ENCODE data around the gene CYP2D6. TPM values are rescaled to one million over a fixed set of nuclear protein-coding genes. Genes with fewer than 3 reads are reported as not detected.
"Not testable (repeated sequence)": the region's sequence is repeated elsewhere in the genome, so short reads cannot be mapped to it uniquely, and the experiment has no call there.

Gene CYP2D6
- total RNA-seq (100 to 1,000 TPM in 1 of 2 donors, 10 to 100 TPM in 1; 23.8 to 236 TPM), polyA plus RNA-seq (100 to 1,000 TPM; 175 to 486 TPM)

DNA sequence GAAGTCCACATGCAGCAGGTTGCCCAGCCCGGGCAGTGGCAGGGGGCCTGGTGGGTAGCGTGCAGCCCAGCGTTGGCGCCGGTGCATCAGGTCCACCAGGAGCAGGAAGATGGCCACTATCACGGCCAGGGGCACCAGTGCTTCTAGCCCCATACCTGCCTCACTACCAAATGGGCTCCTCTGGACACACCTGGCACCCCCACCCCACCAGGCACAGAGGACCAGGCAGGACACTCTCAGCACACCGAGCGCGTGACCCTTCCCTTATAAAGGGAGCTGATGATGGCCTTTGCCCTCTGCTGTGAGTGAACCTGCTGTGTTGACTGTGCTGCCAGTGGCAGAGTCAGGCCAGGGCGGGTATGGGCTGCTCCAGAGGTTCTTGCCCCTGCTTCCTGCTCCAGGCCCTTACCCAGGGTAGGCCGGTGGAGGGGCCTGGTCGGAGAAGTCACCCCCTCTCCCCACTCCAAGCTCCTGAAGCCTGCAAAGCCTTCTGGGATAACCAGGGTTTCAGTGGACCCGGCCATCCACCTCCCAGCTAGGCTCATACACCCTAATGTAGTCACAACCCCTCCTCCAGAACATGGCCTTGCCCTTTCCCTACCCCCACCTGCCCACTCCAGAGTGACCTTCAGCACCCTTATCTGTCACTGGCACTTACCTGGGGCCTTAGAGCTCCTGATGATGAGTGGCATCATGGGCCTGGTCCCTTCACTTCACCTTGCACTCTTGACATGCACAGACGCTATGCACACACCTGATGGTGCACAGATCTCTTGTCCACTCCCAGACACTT, at the start of gene CYP2D6:
TSS of gene CYP2D6 (minus strand) at position 172 of the 793 bp plus-strand sequence. CDS start at position 153, 19 bp downstream.
- TF ChIP-seq SP1 (IDR thresholded peaks at IDR 0.05) (peak; percentile 92), MAX (IDR thresholded peaks at IDR 0.05) (peak; percentile 20), REST (IDR thresholded peaks at IDR 0.05) (peak; percentile 29), NR2F2 (IDR thresholded peaks at IDR 0.05) (peak; percentile 23), FOXA1 (IDR thresholded peaks at IDR 0.05) (peak; percentile 37), FOXA2 (IDR thresholded peaks at IDR 0.05) (peak; percentile 67), TAF1 (conservative IDR thresholded peaks at IDR 0.05) (peak; percentile 72), YY1 (IDR thresholded peaks at IDR 0.05) (peak; percentile 25), HNF4A (conservative IDR thresholded peaks at IDR 0.05) (peak; percentile 76 to 77), RXRA (IDR thresholded peaks at IDR 0.05) (peak; percentile 93)
- TF ChIP-seq, protein P1, sequence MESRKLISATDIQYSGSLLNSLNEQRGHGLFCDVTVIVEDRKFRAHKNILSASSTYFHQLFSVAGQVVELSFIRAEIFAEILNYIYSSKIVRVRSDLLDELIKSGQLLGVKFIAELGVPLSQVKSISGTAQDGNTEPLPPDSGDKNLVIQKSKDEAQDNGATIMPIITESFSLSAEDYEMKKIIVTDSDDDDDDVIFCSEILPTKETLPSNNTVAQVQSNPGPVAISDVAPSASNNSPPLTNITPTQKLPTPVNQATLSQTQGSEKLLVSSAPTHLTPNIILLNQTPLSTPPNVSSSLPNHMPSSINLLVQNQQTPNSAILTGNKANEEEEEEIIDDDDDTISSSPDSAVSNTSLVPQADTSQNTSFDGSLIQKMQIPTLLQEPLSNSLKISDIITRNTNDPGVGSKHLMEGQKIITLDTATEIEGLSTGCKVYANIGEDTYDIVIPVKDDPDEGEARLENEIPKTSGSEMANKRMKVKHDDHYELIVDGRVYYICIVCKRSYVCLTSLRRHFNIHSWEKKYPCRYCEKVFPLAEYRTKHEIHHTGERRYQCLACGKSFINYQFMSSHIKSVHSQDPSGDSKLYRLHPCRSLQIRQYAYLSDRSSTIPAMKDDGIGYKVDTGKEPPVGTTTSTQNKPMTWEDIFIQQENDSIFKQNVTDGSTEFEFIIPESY (IDR thresholded peaks at IDR 0.05): peak; percentile 32
- peak; percentile 51 for DNase-seq (ENCODE audit: low spot score)
- peak within 1 kb of the TSS; percentile 43 to 58 for H3K9ac ChIP-seq (ENCODE audit: low read depth in 1 of 2, low read length in 2 of 2)
- peak within 1 kb of the TSS; percentile 98 to 99 for H3K27ac ChIP-seq (ENCODE audit: low read depth in 1 of 2, low read length in 2 of 2)
- H3K9me3 ChIP-seq (ENCODE audit: control insufficient read depth in 4 of 4, low read length in 3 of 4); H3K27me3 ChIP-seq (ENCODE audit: control insufficient read depth in 4 of 4, insufficient read depth in 4 of 4, low read length in 3 of 4); H3K36me3 ChIP-seq (ENCODE audit: control insufficient read depth in 4 of 4, insufficient read depth in 3 of 4, low read depth in 1 of 4, low read length in 3 of 4): not testable (repeated sequence)
- 43% methylated on average over 13 of the region's 14 CpGs for WGBS
- peak within 1 kb of the TSS; percentile 65 to 85 (median 75) for H3K4me3 ChIP-seq (ENCODE audit: low read depth in 1 of 3, low read length in 3 of 3)
- H3K4me1 ChIP-seq (ENCODE audit: control insufficient read depth in 4 of 4, insufficient read depth in 4 of 4, low read length in 3 of 4): peaks cover 15 to 34% (median 25%) of the 10 kb centered on the region in 4 donors

GRCh38 chr22:42179616-42180015, 49.0 kb upstream of the CYP2D6 start:
- Histone ChIP-seq H3K9ac (ENCODE audit: low read depth in 1 of 2, low read length in 2 of 2) (no peak overlapping the region), H3K27ac (ENCODE audit: low read depth in 1 of 2, low read length in 2 of 2) (no peak overlapping the region), H3K4me3 (ENCODE audit: low read depth in 1 of 3, low read length in 3 of 3) (no peak overlapping the region), H3K36me3 (ENCODE audit: control insufficient read depth in 4 of 4, insufficient read depth in 3 of 4, low read depth in 1 of 4, low read length in 3 of 4) (peaks cover 0 to 2% (median 0%) of the 10 kb centered on the region in 4 donors), H3K4me1 (ENCODE audit: control insufficient read depth in 4 of 4, insufficient read depth in 4 of 4, low read length in 3 of 4) (peaks cover 0 to 9% (median 2%) of the 10 kb centered on the region in 4 donors), H3K27me3 (ENCODE audit: control insufficient read depth in 4 of 4, insufficient read depth in 4 of 4, low read length in 3 of 4) (no peaks in the 10 kb centered on the region), H3K9me3 (ENCODE audit: control insufficient read depth in 4 of 4, low read length in 3 of 4) (no peaks in the 10 kb centered on the region)
- WGBS: 90% methylated on average over 6 of the region's 6 CpGs
- no peak for TF ChIP-seq RAD21 (IDR thresholded peaks at IDR 0.05)
- TF ChIP-seq REST (IDR thresholded peaks at IDR 0.05): no peak
- TF ChIP-seq HNF4A (conservative IDR thresholded peaks at IDR 0.05): no peak
- TF ChIP-seq CTCF (IDR thresholded peaks at IDR 0.05; ENCODE audit: low read depth, low read length, missing input control): no peak
- no peak for TF ChIP-seq FOXA2 (IDR thresholded peaks at IDR 0.05)
- TF ChIP-seq MAX (IDR thresholded peaks at IDR 0.05): no peak
- TF ChIP-seq, protein P1 (IDR thresholded peaks at IDR 0.05): no peak
- no peak for TF ChIP-seq JUND (IDR thresholded peaks at IDR 0.05)
- TF ChIP-seq RXRA (IDR thresholded peaks at IDR 0.05): no peak
- DNase-seq (ENCODE audit: low spot score): no peak
